SU-DHL-6 (cell line): ENCODE results near the gene RASGRF2.

Source experiments
- CTCF ChIP-seq: fragments of 200-600 bp; sonication (generic); IDR thresholded peaks from one replicate; pipeline ENCODE4 v1.5.1; 2017; ENCODE audit warnings: antibody characterized with exemption, mild to moderate bottlenecking, low read length, moderate library complexity; ENCODE audit not compliant: insufficient read depth, poor library complexity, severe bottlenecking
- EZH2phosphoT487 ChIP-seq: fragments of 200-600 bp; sonication (generic), shearing (Covaris generic); conservative IDR thresholded peaks from 2 replicates; pipeline ENCODE4 v1.6.1; 2018; ENCODE audit warnings: mild to moderate bottlenecking, antibody characterized with exemption, low read length, moderate library complexity, mixed read lengths

- TF ChIP-seq CTCF, result no peak
- no peak for TF ChIP-seq EZH2phosphoT487
Measured at GRCh38 chr5:80937584-80938356, 22.4 kb upstream of the RASGRF2 start.
